Left hindlimb (tissue), 1 donor: ENCODE measurements around the gene MLST8.
A peak's percentile ranks its signal among the peaks of the same experiment; 100 is the strongest.

Experiments
- DNase-seq: peaks from one replicate; pipeline ENCODE4 v3.0.0-alpha.2; 2018

Gene MLST8

DNA sequence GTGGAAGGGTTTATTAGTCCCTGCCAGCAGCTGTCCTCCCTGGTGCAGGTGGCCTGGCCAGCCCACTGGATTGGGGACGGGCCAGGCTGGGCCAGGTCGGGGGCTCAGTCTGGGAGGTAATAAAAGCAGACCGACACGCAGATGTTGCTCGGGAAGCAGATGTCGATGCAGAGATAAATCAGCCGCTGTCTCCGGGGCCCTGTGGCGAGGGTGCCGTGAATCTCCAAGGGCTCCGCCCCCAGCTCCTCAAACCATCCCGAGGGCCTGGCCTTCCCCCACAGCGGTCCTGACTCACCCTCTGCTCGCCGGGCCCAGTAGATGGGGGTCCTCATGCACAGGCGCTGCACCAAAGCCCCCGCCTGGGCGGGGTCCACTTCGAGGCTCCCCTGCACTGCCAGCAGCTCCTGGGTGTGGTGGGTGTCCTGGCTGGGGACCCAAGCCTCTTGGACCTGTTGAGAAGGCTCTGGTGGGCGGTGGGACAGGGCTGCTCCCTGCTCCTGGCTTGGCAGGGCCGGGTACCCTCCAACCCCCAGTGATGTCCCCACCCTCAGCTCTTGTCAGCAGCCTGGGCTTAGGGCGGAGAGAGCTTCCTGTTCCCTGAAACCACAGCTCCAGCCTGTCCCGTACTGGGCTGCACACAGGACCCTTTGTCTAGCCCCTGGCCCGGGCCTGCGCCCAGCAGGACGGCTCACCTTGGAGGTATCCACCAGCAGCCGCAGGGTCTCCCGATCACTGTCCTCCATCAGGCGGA is 4.2 kb downstream of the MLST8 start:
- DNase-seq: no peak

DNA sequence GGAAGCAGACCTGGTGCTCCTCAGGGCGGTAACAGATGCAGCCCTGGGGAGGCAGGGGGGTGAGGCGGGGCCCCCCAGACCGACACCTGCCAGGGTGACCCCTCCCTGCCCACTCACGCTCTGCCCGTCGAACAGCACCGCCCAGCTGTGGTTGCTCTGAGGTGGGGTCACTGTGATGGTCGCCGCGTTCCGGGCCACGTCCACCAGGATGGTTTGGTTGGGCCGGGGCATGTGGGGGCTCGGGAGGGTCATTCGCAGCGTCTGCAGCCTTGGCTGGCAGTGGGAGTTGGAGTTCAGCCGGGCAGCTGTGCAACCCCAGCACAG is 4.7 kb downstream of the MLST8 start:
- DNase-seq: no peak

DNA sequence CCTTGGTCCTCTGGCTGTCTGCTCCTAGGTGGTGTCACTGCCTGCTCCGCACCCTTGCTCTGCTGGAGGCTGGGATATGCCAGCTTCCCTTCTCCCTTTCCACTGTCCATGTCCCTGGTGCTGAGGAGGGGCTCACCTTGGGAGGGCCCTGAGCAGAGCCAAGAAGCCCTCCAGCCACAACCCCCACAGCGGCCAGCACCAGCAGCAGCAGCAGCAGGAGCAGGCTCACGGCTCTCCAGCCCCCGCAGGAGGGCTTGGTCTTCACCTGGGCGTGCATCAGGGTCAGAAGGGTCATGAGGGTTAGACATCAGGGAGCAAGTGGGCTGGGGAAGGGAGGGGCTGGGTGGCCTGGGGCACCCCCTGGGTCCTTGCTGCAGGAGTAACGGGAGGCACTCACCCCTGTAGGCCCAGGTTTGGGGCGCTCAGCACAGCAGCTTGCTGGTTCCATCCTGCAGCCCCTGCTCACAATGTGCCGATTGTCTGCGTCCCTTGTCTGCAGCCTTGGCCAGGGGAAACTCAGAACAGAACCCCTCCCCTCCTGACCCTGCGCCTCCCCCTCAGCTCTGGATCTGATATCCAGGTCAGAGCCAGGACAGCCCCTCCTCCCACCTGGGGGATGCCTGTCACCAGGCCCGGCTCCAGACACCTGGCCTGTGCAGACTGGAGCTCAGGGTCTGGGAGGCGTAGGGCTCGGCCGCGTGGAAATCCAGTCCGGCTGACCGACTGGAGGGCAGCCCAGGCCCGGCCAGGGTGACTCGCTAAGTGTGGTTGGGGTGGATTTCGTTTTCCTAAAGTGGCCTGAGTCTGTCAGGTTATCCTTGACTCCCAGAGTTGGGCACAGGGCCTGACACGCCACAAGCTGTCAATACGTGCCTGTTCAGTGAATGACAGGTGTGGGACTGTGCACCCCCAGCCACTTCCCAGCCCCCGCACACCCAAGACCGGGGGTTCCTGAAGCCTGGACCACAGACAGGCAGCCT is 5.4 kb downstream of the MLST8 start, which contains the start of gene BRICD5:
TSS of gene BRICD5 (minus strand) at position 478 of the 980 bp plus-strand sequence. CDS start at position 448, 30 bp downstream.
- peak; percentile 31 for DNase-seq

DNA sequence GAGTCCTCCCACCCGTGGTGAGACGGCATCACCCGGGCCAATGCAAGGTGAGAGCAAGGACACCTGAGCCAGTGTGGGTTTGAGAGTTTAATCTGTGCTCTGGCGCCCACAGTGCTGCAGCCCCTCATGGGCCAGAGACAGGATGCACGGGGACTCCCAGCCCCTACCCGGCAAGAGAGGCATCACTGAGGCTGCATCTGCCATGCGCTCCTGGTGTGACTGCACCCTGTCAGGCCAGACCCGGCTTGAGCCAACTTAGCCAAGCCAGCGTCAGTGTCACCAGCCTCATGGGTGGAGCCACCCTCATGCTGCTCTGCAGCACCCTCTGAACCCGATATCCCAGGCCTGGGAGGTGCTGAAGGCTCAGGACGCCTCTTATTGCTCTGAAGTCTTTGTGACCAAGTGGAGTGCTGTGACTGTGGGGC is 6.7 kb downstream of the MLST8 start:
- no peak for DNase-seq

DNA sequence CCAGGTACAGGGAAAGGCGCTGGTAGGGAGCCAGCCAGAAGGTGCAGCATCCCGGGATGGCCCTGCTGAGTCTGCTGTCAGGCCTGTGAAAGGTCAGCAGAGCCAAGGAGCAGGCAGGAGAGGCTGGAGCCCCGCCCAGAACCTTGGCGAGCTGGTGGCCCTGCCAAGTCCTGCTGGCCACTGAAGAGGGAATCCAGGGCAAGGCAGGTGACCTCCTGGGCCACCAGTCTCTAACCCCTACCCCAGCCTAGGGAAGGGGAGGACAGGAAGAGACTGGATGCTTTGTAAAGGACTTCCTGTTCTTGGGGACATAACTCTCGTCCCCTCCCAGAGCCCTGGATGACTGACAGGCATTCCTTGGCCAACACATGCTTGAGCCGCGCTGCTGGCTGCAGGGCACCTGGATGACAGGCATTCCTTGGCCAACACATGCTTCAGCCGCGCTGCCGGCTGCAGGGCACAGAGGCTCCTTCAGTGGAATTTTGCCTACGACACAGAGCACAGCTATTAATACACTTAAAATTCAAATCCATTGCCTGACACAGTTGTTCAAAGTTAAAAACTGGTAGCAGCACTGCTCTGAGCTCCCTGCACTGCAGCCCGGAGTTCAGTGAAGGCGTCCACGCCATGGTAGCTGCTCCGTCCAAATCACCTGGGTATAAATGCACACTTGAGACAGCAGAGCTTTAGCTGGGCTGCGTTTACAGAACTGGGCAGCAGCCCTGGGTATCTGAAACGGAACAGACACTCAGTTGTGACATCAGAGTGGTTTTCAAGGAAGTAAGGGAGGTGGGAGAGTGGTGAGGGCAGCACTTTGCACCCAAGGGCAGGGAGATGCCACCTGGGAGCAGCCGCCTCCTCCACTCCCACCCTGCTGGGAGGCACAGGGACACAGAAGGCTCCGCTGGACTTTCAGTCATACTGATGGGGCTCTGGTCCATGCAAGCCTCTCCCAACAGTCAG is 7.4 kb downstream of the MLST8 start:
- DNase-seq: peak; percentile 49

DNA sequence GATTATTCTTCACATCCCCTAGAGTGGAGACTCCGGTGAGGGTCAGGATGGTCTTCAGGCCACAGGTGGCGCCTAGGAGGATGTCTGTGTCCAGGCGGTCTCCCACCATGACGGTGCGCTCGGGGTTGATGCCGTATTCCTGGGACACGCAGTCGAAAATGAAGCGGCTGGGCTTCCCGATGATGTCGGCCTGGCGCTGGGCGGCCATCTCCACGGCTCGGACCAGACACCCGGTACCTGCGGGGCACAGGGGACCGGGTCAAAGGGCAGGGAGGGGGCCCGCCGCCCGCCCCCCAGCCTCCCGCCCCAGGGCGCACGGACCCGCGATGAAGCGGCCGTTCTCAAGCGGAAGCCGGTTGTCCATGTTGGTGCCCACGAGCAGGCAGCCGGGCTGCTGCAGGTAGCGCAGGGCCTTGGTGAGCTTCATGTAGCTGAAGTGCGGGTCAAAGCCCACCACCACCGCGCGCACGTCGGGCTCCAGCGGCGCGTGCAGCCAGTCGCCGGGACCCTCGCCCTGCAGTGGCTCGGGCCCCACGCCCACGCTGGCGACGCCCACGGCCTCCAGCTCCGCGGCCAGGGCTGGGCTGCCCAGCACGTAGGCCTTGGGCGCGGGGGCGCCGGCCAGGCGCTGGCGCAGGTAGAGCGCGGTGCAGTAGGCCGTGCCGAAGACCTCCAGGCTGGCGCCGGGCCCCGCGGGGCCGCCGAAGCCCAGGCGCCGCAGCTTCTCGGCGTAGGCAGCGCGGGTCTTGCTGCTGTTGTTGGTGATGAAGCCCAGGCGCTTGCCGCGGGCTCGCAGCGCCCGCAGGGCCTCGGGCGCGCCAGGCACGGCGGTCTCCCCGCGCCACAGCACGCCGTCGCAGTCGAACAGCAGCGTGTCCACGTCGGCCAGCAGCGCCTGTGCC is 8.8 kb downstream of the MLST8 start:
- DNase-seq: no peak

DNA sequence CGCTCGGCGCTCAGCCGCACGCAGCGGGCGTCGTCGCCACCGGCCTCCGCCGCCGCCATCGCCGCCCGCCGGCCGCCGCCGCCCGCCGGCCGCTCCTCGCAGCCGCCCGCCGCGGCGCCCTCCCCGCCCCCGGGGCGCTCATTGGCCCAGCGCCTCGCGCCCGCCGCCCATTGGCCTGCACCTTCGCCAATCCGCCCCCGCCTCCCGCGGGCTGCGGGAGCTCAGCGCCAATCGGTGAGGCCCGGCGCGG is 9.4 kb downstream of the MLST8 start, which contains the start of gene PGP:
TSS of gene PGP (minus strand) at position 122 of the 250 bp plus-strand sequence. CDS start at position 59, 63 bp downstream.
- no peak for DNase-seq

DNA sequence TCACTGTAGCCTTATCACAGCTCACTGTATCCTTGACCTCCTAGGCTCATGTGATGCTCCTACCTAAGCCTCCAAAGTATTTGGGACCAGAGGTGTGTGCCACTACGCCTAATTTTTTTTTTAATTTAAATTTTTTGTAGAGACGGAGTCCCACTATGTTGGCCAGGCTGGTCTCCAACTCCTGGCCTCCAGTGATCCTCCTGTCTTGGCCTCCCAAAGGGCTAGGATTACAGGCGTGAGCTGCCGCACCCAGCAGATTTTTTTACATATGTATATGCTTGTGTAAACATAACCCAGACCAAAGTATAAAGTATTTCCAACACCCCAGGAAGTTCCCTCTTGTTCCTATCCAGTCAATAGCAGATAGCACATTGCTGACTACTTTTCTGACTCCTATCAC is 11.1 kb downstream of the MLST8 start:
- DNase-seq: no peak

DNA sequence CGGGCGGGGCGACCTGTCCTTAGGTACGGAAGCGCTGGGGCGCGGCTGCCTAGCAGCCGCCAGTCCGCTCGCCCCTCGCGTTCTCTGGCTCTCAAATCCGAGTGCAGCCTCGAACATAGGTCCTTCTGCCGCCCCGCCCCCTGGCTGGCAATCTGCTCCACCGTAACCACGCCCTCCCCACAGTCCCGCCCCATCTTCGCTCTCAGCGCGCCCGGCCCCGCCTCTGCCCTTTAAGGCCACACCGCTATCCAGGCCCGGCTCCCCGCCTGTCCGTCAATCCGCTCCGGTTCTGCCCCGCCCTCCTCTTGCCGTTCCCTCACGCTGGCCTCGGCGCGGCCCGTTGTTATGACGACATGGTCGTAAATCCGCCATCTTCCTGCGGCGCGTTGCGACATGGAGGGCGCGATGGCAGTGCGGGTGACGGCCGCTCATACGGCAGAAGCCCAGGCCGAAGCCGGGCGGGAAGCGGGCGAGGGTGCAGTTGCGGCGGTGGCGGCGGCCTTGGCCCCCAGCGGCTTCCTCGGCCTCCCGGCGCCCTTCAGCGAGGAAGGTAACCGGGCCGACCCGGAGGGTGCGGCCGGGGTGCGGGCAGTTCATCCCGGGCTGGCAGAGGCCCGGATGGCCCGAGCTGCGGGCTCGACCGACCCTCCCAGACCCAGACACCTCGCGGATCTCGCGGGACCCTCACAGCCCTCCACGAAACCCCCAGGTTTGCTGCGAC is 18.1 kb downstream of the MLST8 start, which contains the start of gene E4F1:
TSS of gene E4F1 (plus strand) at position 371 of the 721 bp plus-strand sequence. CDS start at position 394, 23 bp downstream.
- DNase-seq: peak; percentile 99

DNA sequence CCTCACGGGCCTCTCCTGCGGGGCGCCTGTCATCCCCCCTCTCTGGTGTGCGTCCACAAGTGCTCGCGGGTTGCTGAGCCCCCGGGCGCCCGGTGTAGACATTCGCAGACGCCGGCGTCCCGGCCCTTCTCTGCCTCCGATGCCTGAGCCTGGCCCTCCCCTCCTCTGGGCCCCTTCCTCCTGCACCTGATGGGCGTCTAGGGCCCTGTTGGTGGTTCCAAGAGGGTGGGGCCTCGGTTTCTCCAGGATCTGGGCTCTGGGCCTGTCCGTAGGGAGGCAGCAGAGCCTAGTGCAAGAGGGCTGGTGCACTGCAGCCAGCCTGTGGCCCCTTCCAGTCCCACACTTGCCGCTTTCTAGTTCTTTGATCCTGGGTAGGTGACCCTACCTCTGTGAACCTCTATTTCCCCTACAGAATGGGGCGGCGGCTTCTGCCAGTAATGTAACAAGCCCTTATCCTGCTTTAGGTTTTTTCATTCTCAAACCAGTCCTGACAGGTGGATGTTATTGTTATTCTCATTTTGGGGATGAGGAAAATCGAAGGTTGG is 18.8 kb downstream of the MLST8 start:
- no peak for DNase-seq

DNA sequence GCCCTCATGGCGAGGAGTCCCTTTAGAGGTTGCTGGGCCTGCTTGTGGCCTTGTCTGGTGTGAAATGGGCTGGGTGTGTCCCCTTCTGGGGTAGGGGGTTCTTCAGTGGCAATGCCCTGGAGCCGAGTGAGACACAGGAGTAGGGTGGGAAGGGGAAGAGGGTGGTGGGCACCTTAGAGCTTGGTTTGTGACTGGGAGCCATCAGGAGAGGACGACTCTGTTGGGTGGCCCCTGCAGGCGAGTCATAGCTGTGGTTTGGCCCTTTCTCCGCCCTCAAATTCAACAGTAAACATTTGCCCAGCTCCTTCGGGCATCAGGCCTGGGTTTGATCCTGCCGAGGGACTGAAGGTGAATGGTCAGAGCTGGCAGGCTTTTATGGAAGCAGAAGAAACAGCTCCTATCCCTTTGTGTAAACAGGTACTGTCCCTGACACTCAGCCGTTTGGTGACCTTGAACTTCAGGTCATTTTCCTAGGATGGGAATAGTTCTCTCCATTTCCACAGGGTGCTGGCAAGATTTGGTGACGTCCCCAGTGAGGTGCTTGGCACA is 21.1 kb downstream of the MLST8 start:
- DNase-seq: no peak

DNA sequence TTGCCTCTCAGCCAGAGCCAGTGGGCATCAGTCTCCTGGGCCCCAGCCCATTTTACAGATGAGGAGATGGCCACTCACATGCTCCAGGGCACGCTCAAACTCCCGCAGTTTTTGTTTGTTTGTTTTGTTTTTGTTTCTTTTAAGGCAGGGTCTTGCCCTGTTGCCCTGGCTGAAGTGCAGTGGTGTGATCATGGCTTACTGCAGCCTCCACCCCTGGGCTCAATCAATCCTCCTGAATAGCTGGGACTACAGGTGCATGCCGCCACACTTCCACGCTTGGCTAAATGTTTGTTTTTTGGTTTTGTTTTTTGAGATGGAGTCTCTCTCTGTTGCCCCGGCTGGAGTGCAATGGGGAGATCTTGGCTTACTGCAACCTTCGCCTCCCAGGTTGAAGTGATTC is 21.7 kb downstream of the MLST8 start:
- DNase-seq: no peak

DNA sequence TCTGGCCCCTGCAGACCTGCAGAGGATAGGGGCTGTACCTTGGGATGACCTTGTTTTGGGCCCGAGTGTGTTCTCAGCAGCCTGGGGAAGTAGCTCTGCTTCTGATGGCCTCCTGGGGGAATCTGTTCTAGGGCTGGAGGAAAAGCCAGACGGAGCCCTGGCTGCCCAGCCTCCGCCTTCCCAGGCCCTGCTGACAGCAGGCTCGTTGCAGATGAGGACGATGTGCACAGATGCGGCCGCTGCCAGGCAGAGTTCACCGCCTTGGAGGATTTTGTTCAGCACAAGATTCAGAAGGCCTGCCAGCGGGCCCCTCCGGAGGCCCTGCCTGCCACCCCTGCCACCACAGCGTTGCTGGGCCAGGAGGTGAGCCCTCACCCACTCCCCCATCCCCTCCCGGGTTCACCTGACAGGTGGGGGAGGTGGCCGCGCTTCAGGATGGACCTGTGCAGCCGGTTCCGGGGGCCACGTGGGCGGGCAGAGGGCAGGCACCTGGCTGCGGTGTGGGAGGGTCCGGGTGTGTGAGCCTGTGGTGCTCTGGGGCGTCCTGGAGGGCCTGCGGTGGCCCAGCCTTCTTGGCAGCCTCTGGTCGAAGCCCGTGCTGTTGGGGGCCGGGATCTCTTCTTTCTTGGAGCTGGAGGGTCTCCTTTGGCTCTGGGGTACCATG is 23.0 kb downstream of the MLST8 start:
- DNase-seq: no peak

DNA sequence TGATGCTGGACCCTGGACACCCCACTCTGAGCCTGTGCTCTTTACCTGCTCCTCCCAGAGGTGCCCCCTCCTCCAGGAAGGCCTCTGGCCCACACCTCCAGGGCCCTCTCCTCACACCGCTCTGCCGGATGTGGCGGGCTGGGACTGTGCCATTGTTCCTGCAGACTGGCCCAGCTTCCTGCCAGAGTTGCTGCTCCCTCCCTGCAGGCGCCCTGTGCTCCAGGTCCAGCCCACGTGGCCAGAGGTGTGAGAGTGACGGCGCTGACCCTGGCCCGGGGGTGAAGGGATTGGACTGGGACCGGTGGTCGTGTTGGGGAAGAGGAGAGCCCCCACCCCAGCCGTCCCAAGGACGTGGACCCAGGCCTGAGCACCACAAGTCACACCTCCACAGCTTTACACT is 23.8 kb downstream of the MLST8 start:
- no peak for DNase-seq

DNA sequence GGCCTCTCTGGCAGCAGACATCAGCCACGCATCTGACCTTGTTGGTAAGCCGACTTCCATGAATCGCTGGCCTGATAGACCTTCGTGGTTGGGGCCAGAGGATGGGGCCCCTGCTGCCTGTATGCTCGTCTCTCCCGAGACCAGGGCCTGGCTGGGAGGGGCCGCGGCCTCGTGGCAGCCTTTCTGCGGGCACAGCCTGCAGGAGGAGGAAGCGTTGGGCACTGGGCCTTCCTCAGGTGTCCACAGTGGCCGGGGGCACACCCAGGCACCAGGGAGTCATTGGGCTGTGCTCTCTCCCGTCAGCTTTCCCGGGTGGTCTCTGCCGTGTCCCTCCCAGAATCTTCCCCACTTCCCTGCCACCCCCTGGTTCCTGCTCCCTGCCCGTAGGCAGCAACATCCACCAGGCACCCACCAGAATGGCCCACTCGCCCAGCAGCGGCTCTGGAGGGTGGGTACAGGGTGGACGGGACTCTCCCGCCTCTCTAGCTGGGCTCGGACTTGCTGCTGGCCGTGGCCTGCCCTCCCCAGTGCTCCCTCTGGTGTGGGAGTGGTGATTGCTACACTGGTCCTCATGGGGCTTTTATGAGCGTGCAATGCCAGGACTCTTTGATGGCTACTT is 24.5 kb downstream of the MLST8 start:
- DNase-seq: no peak

DNA sequence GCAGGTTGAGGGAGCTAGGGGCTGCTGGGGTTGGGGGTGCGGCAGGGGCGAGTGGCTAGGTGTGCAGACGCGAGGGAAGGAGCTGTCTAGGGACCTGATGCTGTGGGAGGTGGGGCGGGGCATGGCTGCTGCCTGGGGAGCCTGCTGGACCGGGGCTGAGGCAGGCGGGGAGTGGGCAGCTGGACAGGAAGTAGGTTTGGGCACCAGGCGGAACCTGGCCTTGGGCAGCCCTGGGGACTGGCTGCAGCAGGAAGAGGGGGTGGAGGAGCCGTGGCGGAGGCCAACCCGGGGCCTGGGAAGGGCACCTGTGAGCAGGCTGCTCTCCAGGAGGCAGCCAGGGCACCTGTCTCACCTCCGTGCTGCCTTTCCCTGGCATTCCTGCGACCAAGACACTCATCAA is 25.1 kb downstream of the MLST8 start:
- DNase-seq: no peak

DNA sequence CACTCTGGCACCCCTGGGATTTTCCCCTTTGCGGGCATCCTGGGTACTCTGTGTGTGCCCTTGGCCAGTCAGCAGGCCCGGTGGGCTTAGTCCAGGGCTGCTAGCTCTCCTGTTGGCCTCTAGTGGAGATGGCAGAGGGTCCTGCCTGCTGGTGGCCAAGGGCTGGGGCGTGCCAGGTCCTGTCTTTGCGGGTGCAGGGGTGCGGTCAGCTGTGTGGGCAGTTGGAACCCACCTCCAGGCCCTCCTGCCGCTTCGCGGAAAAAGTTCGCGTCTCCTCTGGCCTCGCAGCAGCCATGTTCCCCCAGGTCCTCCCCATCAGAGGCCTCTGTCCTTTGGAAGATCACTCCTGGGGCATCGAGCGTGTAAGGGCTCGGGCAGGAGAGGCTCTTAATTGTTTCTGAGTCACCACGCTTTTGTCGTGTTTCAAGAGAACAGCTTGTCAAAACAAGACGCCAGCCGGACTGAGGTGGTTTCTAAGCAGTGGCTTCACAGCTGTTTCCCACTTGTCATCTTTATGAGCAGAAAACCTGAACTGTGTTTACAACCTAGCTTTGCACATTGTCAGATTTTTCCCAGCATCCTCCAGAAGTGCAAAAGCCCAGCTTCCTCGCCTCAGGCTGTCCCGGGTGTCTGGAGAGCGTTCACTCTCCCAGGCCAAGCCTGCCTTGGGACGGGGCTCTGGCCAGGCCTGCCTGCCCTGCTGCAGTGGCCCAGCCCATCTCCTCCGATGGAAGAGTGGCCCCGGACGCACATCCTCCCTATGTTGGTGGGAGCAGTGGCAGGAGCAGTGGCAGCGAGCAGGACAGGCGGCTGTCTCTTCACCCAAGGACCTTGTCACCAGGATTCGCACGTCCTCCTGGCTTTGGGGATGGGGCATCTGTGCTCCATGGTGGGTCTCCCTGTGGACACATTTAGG is 26.0 kb downstream of the MLST8 start:
- DNase-seq: no peak
